NCI-H2196 treated with DMSO at 0.1 percent for 48 hours (cell line): ENCODE measurements around the gene CACNA1E.
A peak's percentile ranks its signal among the peaks of the same experiment; 100 is the strongest.

Experiments used
- DNase-seq: peaks from one replicate; lab custom pipeline; 2025; ENCODE audit not compliant: unreplicated experiment; lab: John Stamatoyannopoulos, UW

CACNA1E gene

GRCh38 chr1:181626279-181626938, 143.1 kb downstream of the CACNA1E start:
- DNase-seq = no peak

GRCh38 chr1:181630398-181630797, 147.1 kb downstream of the CACNA1E start:
- no peak for DNase-seq

- peak; percentile 88 for DNase-seq
Observed at GRCh38 chr1:181630838-181631237, 147.5 kb downstream of the CACNA1E start.

GRCh38 chr1:181632492-181632891, 149.2 kb downstream of the CACNA1E start:
- no peak for DNase-seq

- no peak for DNase-seq
Observed at GRCh38 chr1:181632960-181633359, 149.6 kb downstream of the CACNA1E start.

- no peak for DNase-seq
Observed at GRCh38 chr1:181635110-181635509, 151.8 kb downstream of the CACNA1E start.

- no peak for DNase-seq
Observed at GRCh38 chr1:181637998-181638397, 154.7 kb downstream of the CACNA1E start.

- no peak for DNase-seq
Observed at GRCh38 chr1:181640956-181641355, 157.6 kb downstream of the CACNA1E start.

GRCh38 chr1:181643631-181644030, 160.3 kb downstream of the CACNA1E start:
- DNase-seq = no peak

GRCh38 chr1:181645171-181645570, 161.9 kb downstream of the CACNA1E start:
- DNase-seq = no peak

- no peak for DNase-seq
Observed at GRCh38 chr1:181646710-181647109, 163.4 kb downstream of the CACNA1E start.

- no peak for DNase-seq
Observed at GRCh38 chr1:181647314-181648035, 164.2 kb downstream of the CACNA1E start.

- DNase-seq = no peak
Observed at GRCh38 chr1:181651276-181651675, 168.0 kb downstream of the CACNA1E start.

GRCh38 chr1:181655756-181656155, 172.4 kb downstream of the CACNA1E start:
- no peak for DNase-seq

- no peak for DNase-seq
Observed at GRCh38 chr1:181656491-181656890, 173.2 kb downstream of the CACNA1E start.

GRCh38 chr1:181658581-181658980, 175.3 kb downstream of the CACNA1E start:
- DNase-seq = no peak

- DNase-seq = no peak
Observed at GRCh38 chr1:181659321-181659957, 176.1 kb downstream of the CACNA1E start.

- no peak for DNase-seq
Observed at GRCh38 chr1:181660621-181661020, 177.3 kb downstream of the CACNA1E start.

GRCh38 chr1:181661569-181661968, 178.3 kb downstream of the CACNA1E start:
- no peak for DNase-seq

GRCh38 chr1:181662606-181663005, 179.3 kb downstream of the CACNA1E start:
- no peak for DNase-seq

- DNase-seq = no peak
Observed at GRCh38 chr1:181664543-181664942, 181.2 kb downstream of the CACNA1E start.

GRCh38 chr1:181669246-181669645, 185.9 kb downstream of the CACNA1E start:
- DNase-seq = no peak
